H1 (cell line): ENCODE measurements around the gene SLC8B1. TPM values are rescaled to one million over a fixed set of nuclear protein-coding genes. Genes with fewer than 3 reads are reported as not detected.

Experiments used
- CTCF ChIA-PET: fragments of 300-600 bp; sonication (Branson Sonifier 250); formaldehyde crosslinking; loops from one replicate; lab custom pipeline; 2021; ENCODE audit not compliant: partially characterized antibody; lab: Charles Lee
- POLR2A ChIA-PET: fragments of 300-600 bp; sonication (Branson Sonifier 250); formaldehyde crosslinking; loops from one replicate; lab custom pipeline; 2021; ENCODE audit warnings: inconsistent platforms; ENCODE audit not compliant: partially characterized antibody; lab: Charles Lee
- DNase-seq, 2 experiments: peaks; one replicate each; pipeline versions ENCODE4 v3.0.0 to v3.0.0-alpha.2; 2010 to 2022; ENCODE audit warnings: low spot score in 2 of 2, low read depth in 1 of 2, mixed read lengths in 1 of 2
- FAIRE-seq: peaks from 2 replicates; lab custom pipeline; 2011; peaks lifted over from hg19 to GRCh38; lab: Jason Lieb, UNC
- H2AFZ ChIP-seq: 2 replicates; pipeline ENCODE4 v1.8.1; 2012; ENCODE audit warnings: low read length, inconsistent platforms
- H2AK5ac ChIP-seq: 2 replicates; pipeline ENCODE4 v1.6.1; 2013; ENCODE audit warnings: low read depth, low read length
- H2BK120ac ChIP-seq: replicated peaks from 2 replicates; pipeline ENCODE3; 2013; ENCODE audit warnings: low read depth, low read length, inconsistent platforms
- H2BK12ac ChIP-seq: 2 replicates; pipeline ENCODE4 v1.6.1; 2013; ENCODE audit warnings: low read depth, low read length
- H2BK15ac ChIP-seq: 2 replicates; pipeline ENCODE4 v1.6.1; 2013; ENCODE audit warnings: low read length
- H2BK20ac ChIP-seq: 2 replicates; pipeline ENCODE4 v1.6.1; 2013; ENCODE audit warnings: low read length
- H2BK5ac ChIP-seq: 2 replicates; pipeline ENCODE4 v1.6.1; 2013; ENCODE audit warnings: low read depth, low read length
- H3K14ac ChIP-seq: 2 replicates; pipeline ENCODE4 v1.6.1; 2013; ENCODE audit warnings: inconsistent platforms; ENCODE audit not compliant: insufficient read length
- H3K18ac ChIP-seq: 2 replicates; pipeline ENCODE4 v1.6.1; 2013; ENCODE audit warnings: low read length; ENCODE audit errors: extremely low read depth
- H3K23ac ChIP-seq: 2 replicates; pipeline ENCODE4 v1.6.1; 2013; ENCODE audit warnings: inconsistent platforms; ENCODE audit not compliant: insufficient read length
- H3K23me2 ChIP-seq: 2 replicates; pipeline ENCODE4 v1.6.1; 2013; ENCODE audit warnings: low read depth, low read length
- H3K27ac ChIP-seq: 2 replicates; pipeline ENCODE4 v1.6.1; 2011; ENCODE audit warnings: low read depth, low read length, inconsistent platforms
- H3K27me3 ChIP-seq, 4 experiments: replicated peaks in 1 of 4; 1 replicate in 1 of 4; 2 replicates in 3 of 4; pipeline versions ENCODE4 v1.6.1 to v1.8.1; 2011 to 2013; ENCODE audit warnings: low read length in 3 of 4, mild to moderate bottlenecking in 3 of 4, inconsistent platforms in 2 of 4, mixed read lengths in 2 of 4, moderate library complexity in 1 of 4; ENCODE audit not compliant: control insufficient read depth in 3 of 4, insufficient read depth in 3 of 4; ENCODE audit errors: extremely low read depth in 1 of 4
- H3K36me3 ChIP-seq, 4 experiments: 2 replicates each; pipeline versions ENCODE4 v1.6.1 to v1.8.1; 2011 to 2013; ENCODE audit warnings: mild to moderate bottlenecking in 4 of 4, low read length in 3 of 4, moderate library complexity in 2 of 4, control low read depth in 1 of 4, inconsistent platforms in 1 of 4; ENCODE audit not compliant: insufficient read depth in 4 of 4, control insufficient read depth in 2 of 4
- H3K4ac ChIP-seq: replicated peaks from 2 replicates; pipeline ENCODE3; 2013; ENCODE audit warnings: low read length, low read depth, mixed read lengths, inconsistent platforms; ENCODE audit not compliant: insufficient read length
- H3K4me1 ChIP-seq, 4 experiments: replicated peaks in 1 of 4; 1 replicate in 1 of 4; 2 replicates in 3 of 4; pipeline versions ENCODE4 v1.6.1 to v1.8.1; 2011 to 2013; ENCODE audit warnings: low read length in 3 of 4, inconsistent platforms in 2 of 4, mixed read lengths in 1 of 4; ENCODE audit not compliant: insufficient read depth in 4 of 4, control insufficient read depth in 3 of 4
- H3K4me2 ChIP-seq, 2 experiments: 2 replicates each; pipeline versions ENCODE4 v1.6.1 to v1.8.1; 2011 to 2013; ENCODE audit warnings: low read depth in 2 of 2, low read length in 2 of 2, control low read depth in 1 of 2, inconsistent platforms in 1 of 2, mild to moderate bottlenecking in 1 of 2; ENCODE audit not compliant: insufficient read depth in 1 of 2
- H3K4me3 ChIP-seq, 4 experiments: fragments of 200-600, 300-600 bp in 1 of 4; sonication (generic), shearing (Covaris generic), sonication (Bioruptor Twin) in 1 of 4; 2 replicates each; pipeline versions ENCODE4 v1.5.1 to v1.8.1; 2011 to 2016; ENCODE audit warnings: low read length in 4 of 4, low read depth in 3 of 4, control low read depth in 2 of 4, inconsistent platforms in 2 of 4, mild to moderate bottlenecking in 2 of 4, mixed read lengths in 1 of 4, moderate library complexity in 1 of 4; ENCODE audit not compliant: insufficient read depth in 2 of 4; ENCODE audit errors: extremely low read depth in 1 of 4
- H3K56ac ChIP-seq: replicated peaks from 2 replicates; pipeline ENCODE3; 2013; ENCODE audit warnings: low read depth, mild to moderate bottlenecking, mixed read lengths, low read length, inconsistent platforms; ENCODE audit not compliant: insufficient read length
- H3K79me1 ChIP-seq: 2 replicates; pipeline ENCODE4 v1.6.1; 2013; ENCODE audit warnings: low read depth, low read length, control low read depth
- H3K79me2 ChIP-seq, 2 experiments: 2 replicates each; pipeline versions ENCODE4 v1.6.1 to v1.8.1; 2012 to 2013; ENCODE audit warnings: low read length in 2 of 2, mild to moderate bottlenecking in 2 of 2, inconsistent platforms in 1 of 2; ENCODE audit not compliant: insufficient read depth in 2 of 2, control insufficient read depth in 1 of 2
- H3K9ac ChIP-seq, 4 experiments: replicated peaks in 1 of 4; 1 replicate in 1 of 4; 2 replicates in 3 of 4; pipeline versions ENCODE4 v1.6.1 to v1.8.1; 2011 to 2013; ENCODE audit warnings: low read depth in 3 of 4, low read length in 3 of 4, control low read depth in 2 of 4, mild to moderate bottlenecking in 2 of 4, moderate library complexity in 2 of 4, inconsistent platforms in 1 of 4; ENCODE audit errors: extremely low read depth in 1 of 4
- H3K9me3 ChIP-seq, 2 experiments: 2 replicates each; pipeline versions ENCODE4 v1.6.1 to v1.8.1; 2012 to 2013; ENCODE audit warnings: mild to moderate bottlenecking in 2 of 2, moderate library complexity in 2 of 2, control low read depth in 1 of 2, inconsistent platforms in 1 of 2, low read depth in 1 of 2, low read length in 1 of 2, mixed read lengths in 1 of 2; ENCODE audit not compliant: insufficient read depth in 2 of 2
- H4K20me1 ChIP-seq, 2 experiments: replicated peaks in 1 of 2; 2 replicates each; pipeline versions ENCODE3 to v1.8.1; 2011 to 2013; ENCODE audit warnings: inconsistent platforms in 2 of 2, low read length in 2 of 2, mild to moderate bottlenecking in 1 of 2; ENCODE audit not compliant: insufficient read depth in 2 of 2, control insufficient read depth in 1 of 2
- H4K5ac ChIP-seq: 2 replicates; pipeline ENCODE4 v1.6.1; 2013; ENCODE audit warnings: low read length, low read depth, mixed read lengths, inconsistent platforms; ENCODE audit not compliant: insufficient read length
- H4K8ac ChIP-seq: 2 replicates; pipeline ENCODE4 v1.8.0; 2013; ENCODE audit warnings: mild to moderate bottlenecking, moderate library complexity, low read length, inconsistent platforms; ENCODE audit not compliant: insufficient read depth; ENCODE audit errors: extremely low read depth
- H4K91ac ChIP-seq: replicated peaks from 2 replicates; pipeline ENCODE3; 2013; ENCODE audit warnings: low read length, mixed read lengths, inconsistent platforms; ENCODE audit not compliant: insufficient read length
- KDM1A ChIP-seq: fragments of 200-600, 300-600 bp; sonication (generic); IDR thresholded peaks from 2 replicates; pipeline ENCODE4 v1.7.1; 2016; ENCODE audit warnings: mild to moderate bottlenecking, low read length, borderline replicate concordance
- TAF7 ChIP-seq: optimal IDR thresholded peaks from 2 replicates; pipeline ENCODE3; 2011; ENCODE audit warnings: low read depth, mild to moderate bottlenecking, inconsistent platforms, low read length, moderate library complexity, borderline replicate concordance
- WGBS, 2 experiments: shearing (Covaris generic) in 1 of 2; methylation state at CpG; one replicate each; pipeline versions ENCODE4 v1.1.6 to v1.1.7; 2013 to 2015; ENCODE audit warnings: low lambda C conversion rate in 2 of 2, mixed read lengths in 2 of 2, inconsistent platforms in 1 of 2, low coverage in 1 of 2, missing lambda C conversion rate in 1 of 2; ENCODE audit not compliant: insufficient replicate concordance in 2 of 2, insufficient coverage in 1 of 2, insufficient read length in 1 of 2; ENCODE audit errors: extremely low coverage in 1 of 2, missing lambda C conversion rate in 1 of 2; 5-methylcytosine and 5-hydroxymethylcytosine counted together
- polyA plus RNA-seq, 7 experiments: library from polyadenylated mRNA; depleted of rRNA in 3 of 7; stranded (reverse) in 5 of 7; unstranded in 2 of 7; fragments of >200 nt in 5 of 7; fragments of 200-250 nt in 2 of 7; gene quantifications; 1 replicate in 5 of 7; 2 replicates in 1 of 7; 4 replicates in 1 of 7; pipeline versions ENCODE4 v1.2.1 to v1.2.3, GENCODE V29; 2011 to 2013; ENCODE audit warnings: missing spikeins in 2 of 7, mixed read lengths in 2 of 7
- total RNA-seq: library from RNA; stranded (reverse); fragmentation: NEBNext Ultra II Directional; extraction: Animal tissue kit (Norgen Biotek cat#: 25700); gene quantifications from 2 replicates; pipeline ENCODE4 v1.2.1, GENCODE V29; 2021

The SLC8B1 gene
- total and polyA plus RNA-seq, 2 of the 8 experiments (the other 6 are each of a cell fraction or from before 2014, with no cell fraction given) = 11.2 to 19.1 TPM

GRCh38 chr12:113329791-113330417 lies 5.0 kb downstream of the SLC8B1 start:
- CTCF ChIA-PET = no interaction called here
- FAIRE-seq = no peak
- H3K9ac ChIP-seq = no peak overlapping the region

More at GRCh38 chr12:113329791-113330417, 5.0 kb downstream of the SLC8B1 start:
- WGBS, 2 experiments = 94% methylated on average over 1 of the region's 1 CpG; no CpG with 5 or more reads in 1 of the 2 experiments
- H3K4me3 ChIP-seq = no peak overlapping the region
- H4K8ac ChIP-seq = no peak overlapping the region
- POLR2A ChIA-PET = interaction anchor here (1.0 kb wide), 1 partner anchor 63 kb away, joined by 4 read pairs; no protein-coding TSS in a partner anchor
- H2BK5ac ChIP-seq = no peak overlapping the region
- H3K4me2 ChIP-seq = no peak overlapping the region
- H4K5ac ChIP-seq = no peak overlapping the region
- H2BK15ac ChIP-seq = no peak overlapping the region
- H3K79me2 ChIP-seq = no peaks in the 10 kb centered on the region
- no peak for DNase-seq
- no peak overlapping the region for H2AFZ ChIP-seq
- TF ChIP-seq TAF7 (no peak), KDM1A (peak; percentile 83)
- H3K79me1 ChIP-seq = no peaks in the 10 kb centered on the region
- H3K56ac ChIP-seq = no peak overlapping the region
- no peak overlapping the region for H3K14ac ChIP-seq
- no peak overlapping the region for H3K18ac ChIP-seq
- no peak overlapping the region for H2BK12ac ChIP-seq
- no peaks in the 10 kb centered on the region for H3K9me3 ChIP-seq
- peaks cover 0 to 1% of the 10 kb centered on the region in 2 experiments for H4K20me1 ChIP-seq
- H3K36me3 ChIP-seq = no peaks in the 10 kb centered on the region
- no peak overlapping the region for H3K23ac ChIP-seq
- H3K4me1 ChIP-seq = peaks cover 0 to 4% (median under 1%) of the 10 kb centered on the region in 4 experiments; a peak in 2 of 7 replicates
- no peak overlapping the region for H2AK5ac ChIP-seq
- H3K27me3 ChIP-seq = peaks cover 0 to 11% (median 9%) of the 10 kb centered on the region in 4 experiments; a peak in 5 of 7 replicates
- no peak overlapping the region for H2BK120ac ChIP-seq
- H3K27ac ChIP-seq = no peak overlapping the region
- H3K23me2 ChIP-seq = peaks cover 5% of the 10 kb centered on the region; the same call in 1 of the 2 replicates
- H4K91ac ChIP-seq = no peak overlapping the region
- no peak overlapping the region for H3K4ac ChIP-seq
- no peak overlapping the region for H2BK20ac ChIP-seq
